ENCODE results near the gene PLD5. TPM values are rescaled to one million over a fixed set of nuclear protein-coding genes. Genes with fewer than 3 reads are reported as not detected.

The PLD5 gene
- total and polyA plus RNA-seq, 3 donors from 2014 or later, result 0.63 to 1.7 (median 0.81) TPM

- no peaks in the 10 kb centered on the region for H3K9me3 ChIP-seq
- intact Hi-C loops (cut with DNase I; ENCODE audit: low total_unique reads), result no loop called here
- H3K27me3 ChIP-seq, result no peaks in the 10 kb centered on the region
These were observed 67.7 kb downstream of the PLD5 start for GRCh38 chr1:242456726-242457269.

GRCh38 chr1:242455052-242455361 lies 69.5 kb downstream of the PLD5 start:
- H3K4me1 ChIP-seq, result no peaks in the 10 kb centered on the region
- 5 to 11% methylated on average over 1 of the region's 1 CpG for WGBS, 2 donors
- H3K36me3 ChIP-seq (ENCODE audit: low read depth, missing control alignments), result no peaks in the 10 kb centered on the region
- no peaks in the 10 kb centered on the region for H3K27me3 ChIP-seq
- no peak for TF ChIP-seq POLR2A (IDR thresholded peaks at IDR 0.05)
- TF ChIP-seq, protein P1, sequence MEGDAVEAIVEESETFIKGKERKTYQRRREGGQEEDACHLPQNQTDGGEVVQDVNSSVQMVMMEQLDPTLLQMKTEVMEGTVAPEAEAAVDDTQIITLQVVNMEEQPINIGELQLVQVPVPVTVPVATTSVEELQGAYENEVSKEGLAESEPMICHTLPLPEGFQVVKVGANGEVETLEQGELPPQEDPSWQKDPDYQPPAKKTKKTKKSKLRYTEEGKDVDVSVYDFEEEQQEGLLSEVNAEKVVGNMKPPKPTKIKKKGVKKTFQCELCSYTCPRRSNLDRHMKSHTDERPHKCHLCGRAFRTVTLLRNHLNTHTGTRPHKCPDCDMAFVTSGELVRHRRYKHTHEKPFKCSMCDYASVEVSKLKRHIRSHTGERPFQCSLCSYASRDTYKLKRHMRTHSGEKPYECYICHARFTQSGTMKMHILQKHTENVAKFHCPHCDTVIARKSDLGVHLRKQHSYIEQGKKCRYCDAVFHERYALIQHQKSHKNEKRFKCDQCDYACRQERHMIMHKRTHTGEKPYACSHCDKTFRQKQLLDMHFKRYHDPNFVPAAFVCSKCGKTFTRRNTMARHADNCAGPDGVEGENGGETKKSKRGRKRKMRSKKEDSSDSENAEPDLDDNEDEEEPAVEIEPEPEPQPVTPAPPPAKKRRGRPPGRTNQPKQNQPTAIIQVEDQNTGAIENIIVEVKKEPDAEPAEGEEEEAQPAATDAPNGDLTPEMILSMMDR (IDR thresholded peaks at IDR 0.05), result no peak
- no peaks in the 10 kb centered on the region for H3K9me3 ChIP-seq
- intact Hi-C loops (cut with DNase I; ENCODE audit: low total_unique reads), result no loop called here
- no peak overlapping the region for H3K27ac ChIP-seq
- H3K4me3 ChIP-seq, result no peak overlapping the region
- DNase-seq, result no peak

More at GRCh38 chr1:242456726-242457269, 67.7 kb downstream of the PLD5 start:
- H3K4me1 ChIP-seq, result no peaks in the 10 kb centered on the region
- no peak overlapping the region for H3K27ac ChIP-seq
- no peak for TF ChIP-seq POLR2A (IDR thresholded peaks at IDR 0.05)
- no peak for DNase-seq
- WGBS, 2 donors, result 90 to 93% methylated on average over 11 of the region's 11 CpGs
- no peak overlapping the region for H3K4me3 ChIP-seq
- no peaks in the 10 kb centered on the region for H3K36me3 ChIP-seq (ENCODE audit: low read depth, missing control alignments)

DNA sequence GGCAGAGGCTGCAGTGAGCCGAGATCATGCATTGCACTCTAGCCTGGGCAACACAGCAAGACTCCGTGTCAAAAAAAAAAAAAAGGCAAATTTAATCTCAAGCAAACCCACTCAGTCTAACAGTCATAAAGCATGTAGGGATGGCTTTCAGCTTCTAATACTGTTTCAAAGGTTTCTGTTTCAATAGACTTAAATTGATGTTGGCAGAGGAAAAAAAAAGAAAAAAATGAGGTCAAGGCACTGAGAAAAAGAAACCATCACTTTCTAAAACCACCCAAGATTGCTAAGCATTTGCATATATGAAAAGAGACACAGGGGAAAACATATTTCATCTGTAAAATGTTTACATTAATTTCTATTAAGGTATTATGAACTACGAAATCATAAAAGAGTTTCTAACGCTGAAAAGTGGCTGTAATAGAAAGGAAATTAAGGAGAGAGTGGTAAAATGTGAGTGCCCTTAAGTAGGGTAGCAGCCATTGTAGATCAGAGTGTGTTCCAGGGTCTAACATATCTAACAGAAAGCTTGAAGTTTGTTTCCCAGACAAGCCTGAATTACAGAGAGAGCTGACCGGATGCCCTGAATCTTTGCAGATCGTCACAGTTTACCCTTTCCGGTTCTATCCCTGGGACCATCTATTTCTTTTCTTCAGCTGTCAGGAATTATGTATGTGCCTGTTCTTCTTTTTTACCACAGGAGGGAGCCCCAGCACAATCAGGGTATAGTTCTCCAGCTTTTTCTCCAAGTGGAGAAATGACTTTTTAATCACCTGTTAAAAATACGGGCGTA lies 70.0 kb downstream of the PLD5 start:
- intact Hi-C loops (cut with DNase I; ENCODE audit: low total_unique reads), result no loop called here
- no peak overlapping the region for H3K27ac ChIP-seq
- no peaks in the 10 kb centered on the region for H3K27me3 ChIP-seq
- H3K4me1 ChIP-seq, result no peaks in the 10 kb centered on the region
- no peaks in the 10 kb centered on the region for H3K9me3 ChIP-seq
- peak; percentile 19 for DNase-seq
- no peaks in the 10 kb centered on the region for H3K36me3 ChIP-seq (ENCODE audit: low read depth, missing control alignments)
- 41 to 46% methylated on average over 9 of the region's 9 CpGs for WGBS, 2 donors
- no peak overlapping the region for H3K4me3 ChIP-seq
- no peak for TF ChIP-seq POLR2A (IDR thresholded peaks at IDR 0.05)
- TF ChIP-seq, protein P1 (IDR thresholded peaks at IDR 0.05), result peak; percentile 18 to 69 (median 49)

GRCh38 chr1:242452573-242452972 lies 71.9 kb downstream of the PLD5 start:
- H3K4me3 ChIP-seq, result no peak overlapping the region
- intact Hi-C loops (cut with DNase I; ENCODE audit: low total_unique reads), result no loop called here
- no peak overlapping the region for H3K27ac ChIP-seq
- WGBS, 2 donors, result 92 to 95% methylated on average over 6 to 8 of the region's 8 CpGs
- H3K9me3 ChIP-seq, result no peaks in the 10 kb centered on the region
- no peaks in the 10 kb centered on the region for H3K36me3 ChIP-seq (ENCODE audit: low read depth, missing control alignments)
- no peak for DNase-seq
- H3K27me3 ChIP-seq, result no peaks in the 10 kb centered on the region
- no peaks in the 10 kb centered on the region for H3K4me1 ChIP-seq
- TF ChIP-seq, protein P1 (IDR thresholded peaks at IDR 0.05), result no peak
- TF ChIP-seq POLR2A (IDR thresholded peaks at IDR 0.05), result no peak

DNA sequence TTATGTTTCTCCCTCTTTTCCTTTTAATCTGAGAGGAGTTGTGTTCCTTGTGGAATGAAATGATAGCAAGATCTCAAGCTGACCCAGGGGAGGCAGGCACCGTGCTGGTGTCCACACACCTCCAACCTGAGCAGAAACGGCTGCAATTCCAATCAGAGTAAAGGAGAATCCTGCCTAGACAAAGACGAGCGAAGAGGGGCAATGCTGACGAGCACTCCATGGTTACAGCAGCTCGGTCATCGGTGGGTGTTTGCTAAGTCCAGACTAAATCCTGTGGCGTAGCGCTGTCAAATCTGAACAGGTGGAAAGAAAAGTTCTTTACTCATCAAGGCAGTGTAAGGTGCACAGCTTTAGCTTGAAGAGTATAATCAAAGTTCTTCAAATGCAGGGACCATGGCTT lies 74.8 kb downstream of the PLD5 start:
- DNase-seq, result no peak
- 75 to 80% methylated on average over 9 of the region's 9 CpGs for WGBS, 2 donors
- no peaks in the 10 kb centered on the region for H3K4me1 ChIP-seq
- no peaks in the 10 kb centered on the region for H3K27me3 ChIP-seq
- no peaks in the 10 kb centered on the region for H3K9me3 ChIP-seq
- TF ChIP-seq POLR2A (IDR thresholded peaks at IDR 0.05), result no peak
- TF ChIP-seq, protein P1 (IDR thresholded peaks at IDR 0.05), result no peak
- intact Hi-C loops (cut with DNase I; ENCODE audit: low total_unique reads), result no loop called here
- H3K27ac ChIP-seq, result no peak overlapping the region
- H3K4me3 ChIP-seq, result no peak overlapping the region
- no peaks in the 10 kb centered on the region for H3K36me3 ChIP-seq (ENCODE audit: low read depth, missing control alignments)

Measured in testis (tissue), 3 donors.